Measurements from ENCODE around the gene TNS1.

Gene TNS1

DNA sequence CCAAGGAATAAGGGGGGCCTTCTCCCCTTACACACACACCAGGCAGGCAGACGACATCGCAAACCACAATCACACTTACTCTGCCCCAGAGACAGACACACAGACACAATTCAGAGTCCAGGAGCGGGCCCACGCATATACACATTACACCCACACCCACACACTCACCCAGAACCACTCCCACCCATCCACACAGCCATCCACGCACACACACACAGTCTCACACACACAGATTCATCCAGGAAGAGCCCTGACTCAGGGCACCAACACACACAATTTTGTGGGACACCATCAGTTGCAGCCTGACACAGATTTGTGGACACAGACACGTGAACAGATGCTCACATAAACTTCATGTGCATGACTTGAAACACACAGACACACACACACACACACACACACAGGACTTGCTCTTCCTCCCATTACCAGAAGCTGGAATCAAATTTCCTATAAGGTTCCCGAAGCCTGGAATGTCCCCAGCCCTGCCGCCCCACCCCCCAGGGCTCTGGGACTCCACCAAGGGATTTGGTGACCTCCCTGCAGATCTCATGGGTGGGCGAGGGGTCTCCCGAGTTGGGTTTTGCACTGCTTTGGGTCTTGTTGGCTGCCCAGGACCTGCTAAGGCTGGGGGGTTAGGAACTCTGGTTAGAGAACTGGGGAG is 23.5 kb downstream of the TNS1 start:
- no peak for DNase-seq

DNA sequence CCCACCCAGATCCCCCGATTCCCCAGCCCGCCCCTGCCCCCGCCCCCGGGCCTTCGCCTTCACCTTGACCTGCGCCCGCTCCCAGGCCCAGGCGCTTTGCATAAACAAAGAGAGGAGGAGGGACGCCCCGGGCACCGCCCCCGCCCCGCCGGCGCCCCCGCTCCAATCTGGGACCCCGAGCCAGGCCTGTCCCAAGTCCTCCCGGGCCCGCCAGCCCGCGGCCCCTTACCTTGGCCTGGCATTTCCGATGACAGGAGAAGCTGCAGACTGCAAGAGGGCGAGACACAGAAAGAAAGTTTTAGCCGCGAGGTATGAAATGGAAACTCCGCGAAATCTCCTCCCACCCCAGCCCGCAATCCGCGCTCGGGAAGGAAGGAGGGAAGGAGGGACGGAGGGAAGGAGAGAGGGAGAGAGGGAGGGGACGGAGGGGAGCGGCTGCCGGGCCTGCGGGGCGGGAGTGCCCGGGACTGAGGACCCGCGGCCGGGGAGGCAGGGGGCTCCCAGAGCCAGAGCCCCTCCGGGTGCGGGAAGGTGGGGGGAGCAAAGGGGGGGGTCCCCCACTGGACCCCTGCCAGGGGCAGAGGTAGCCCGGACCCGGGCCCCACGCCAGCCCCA is 24.2 kb downstream of the TNS1 start:
- no peak for DNase-seq

DNA sequence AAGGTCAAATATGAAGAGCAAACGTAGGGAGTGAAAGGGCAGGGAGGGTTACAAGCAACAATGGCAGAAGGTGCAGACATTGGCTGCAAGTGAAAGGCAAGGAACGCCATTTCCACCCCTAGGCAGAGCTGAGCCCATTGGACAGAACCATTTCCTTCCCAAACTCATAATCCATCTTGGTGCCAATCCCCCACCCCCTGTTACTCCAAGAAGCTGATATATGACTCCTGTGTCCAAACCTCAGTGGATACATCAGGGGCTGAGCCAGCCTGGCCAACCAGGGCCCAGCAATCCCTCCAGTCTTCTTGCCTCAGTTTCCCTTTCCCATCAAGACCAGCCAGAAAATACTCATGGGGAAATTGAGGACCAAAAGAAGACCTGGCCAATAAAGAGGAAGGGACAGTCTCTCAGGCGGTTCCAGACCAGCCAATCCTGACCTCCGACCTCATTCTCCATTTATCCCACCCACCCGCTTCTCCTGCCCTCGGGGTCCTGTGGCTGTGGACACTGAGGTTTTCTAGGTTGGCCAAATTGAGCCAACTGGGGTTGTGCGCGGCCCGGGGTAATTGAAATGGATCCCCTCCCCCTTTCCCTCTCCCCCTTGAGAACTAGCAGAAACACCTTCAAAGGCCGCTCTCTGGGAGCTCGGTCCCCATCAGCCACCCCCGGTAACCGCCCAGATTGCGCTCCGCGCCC is 24.8 kb downstream of the TNS1 start:
- DNase-seq = no peak

DNA sequence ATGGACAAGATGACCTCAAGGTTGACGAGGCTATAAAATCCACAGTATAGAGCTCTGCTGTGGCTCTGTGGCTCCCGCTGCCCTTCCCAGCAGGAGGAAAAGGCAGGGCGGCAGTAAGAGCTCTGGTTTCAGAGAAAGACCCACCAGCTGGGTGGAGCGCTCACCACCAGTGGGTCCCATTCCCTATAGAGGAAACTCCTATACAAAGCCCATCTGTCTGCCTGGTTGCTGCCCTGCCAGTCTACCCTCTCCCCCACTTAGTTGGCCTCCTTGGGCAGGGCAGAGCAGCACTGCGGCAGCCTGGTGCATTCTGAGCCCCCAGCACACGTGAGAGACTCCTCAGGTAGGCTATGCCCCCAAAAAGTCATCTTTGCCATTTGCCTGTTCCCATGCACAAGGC is 26.5 kb downstream of the TNS1 start:
- no peak for DNase-seq

DNA sequence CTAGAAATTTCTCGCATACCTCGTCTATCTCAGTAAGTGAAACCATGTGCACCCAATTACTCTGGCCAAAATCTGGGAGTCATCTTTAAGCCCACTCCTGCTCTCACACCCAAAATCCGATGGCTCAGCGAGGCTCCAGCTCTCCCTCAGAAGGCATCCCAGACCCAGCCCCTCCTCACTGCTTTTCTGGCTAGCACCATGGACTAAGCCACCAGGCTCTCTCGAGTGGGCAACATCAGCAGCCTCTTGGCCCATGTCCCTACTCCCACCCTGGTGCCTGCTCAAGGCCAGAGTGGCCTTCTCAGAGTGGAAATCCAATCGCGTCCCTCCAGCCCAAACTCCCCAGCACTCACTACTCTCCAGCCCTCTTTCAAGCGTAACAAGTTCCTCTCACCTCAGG is 27.2 kb downstream of the TNS1 start:
- DNase-seq = no peak

DNA sequence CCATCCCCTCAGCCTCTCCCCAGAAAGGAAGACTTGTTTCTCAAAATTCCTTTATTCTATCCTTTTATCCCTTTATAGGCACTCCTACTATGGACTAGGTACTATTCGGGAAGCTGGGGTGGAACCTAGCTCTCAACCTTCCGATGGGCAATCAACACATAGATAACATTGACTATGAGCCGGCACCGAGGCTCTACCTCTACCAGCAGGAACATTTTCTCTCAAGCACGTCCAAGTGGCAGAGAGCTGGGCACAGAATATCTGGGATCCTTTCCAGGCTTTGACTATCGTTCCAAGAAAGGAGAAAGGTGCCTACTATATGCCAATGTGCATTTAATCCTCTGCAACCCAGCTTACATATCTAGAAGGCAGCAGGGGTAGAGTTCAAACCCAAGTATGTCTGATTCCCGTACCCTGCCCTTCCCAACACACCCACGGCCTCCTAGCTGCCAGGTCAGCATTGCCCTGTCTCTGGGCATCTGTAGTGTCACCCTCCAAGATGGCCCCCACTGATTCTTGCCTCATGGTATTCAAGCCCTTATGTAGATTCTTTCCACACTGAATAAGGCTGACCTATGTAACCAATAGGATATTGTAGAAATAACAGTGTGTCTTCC is 28.3 kb downstream of the TNS1 start:
- no peak for DNase-seq

DNA sequence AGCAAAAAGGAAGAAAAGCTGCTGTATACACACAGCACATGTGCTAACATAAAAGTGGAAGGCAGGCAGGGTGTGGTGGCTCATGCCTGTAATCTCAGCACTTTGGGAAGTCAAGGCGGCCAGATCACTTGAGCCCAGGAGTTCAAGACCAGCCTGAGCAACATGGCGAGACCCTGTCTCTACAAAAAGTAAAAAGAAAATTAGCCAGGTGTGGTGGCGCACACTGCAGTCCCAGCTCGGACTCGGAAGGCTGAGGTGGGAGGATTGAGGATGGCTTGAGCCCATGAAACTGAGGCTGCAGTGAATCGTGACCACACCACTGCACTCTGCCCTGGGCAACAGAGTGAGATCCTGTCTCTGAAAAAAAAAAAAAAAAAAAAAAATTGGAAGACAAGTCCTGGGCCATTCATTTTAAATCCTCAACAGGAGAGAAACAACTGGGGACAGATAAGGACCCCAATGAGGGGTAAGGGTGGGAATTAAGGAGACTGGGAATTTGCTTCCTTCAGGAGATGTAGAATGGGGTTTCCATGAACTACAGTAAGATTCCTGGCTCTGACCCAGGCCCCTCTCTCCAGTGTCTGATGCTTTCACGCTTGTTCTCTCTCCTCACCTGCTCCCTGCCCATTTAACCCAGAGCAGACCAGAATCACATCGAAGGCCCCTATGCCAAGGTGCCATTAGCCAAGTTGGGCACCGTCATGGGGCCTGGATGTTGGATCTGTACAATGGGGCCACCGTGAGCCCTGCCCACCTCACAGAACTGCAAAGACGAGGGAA is 29.6 kb downstream of the TNS1 start:
- no peak for DNase-seq

DNA sequence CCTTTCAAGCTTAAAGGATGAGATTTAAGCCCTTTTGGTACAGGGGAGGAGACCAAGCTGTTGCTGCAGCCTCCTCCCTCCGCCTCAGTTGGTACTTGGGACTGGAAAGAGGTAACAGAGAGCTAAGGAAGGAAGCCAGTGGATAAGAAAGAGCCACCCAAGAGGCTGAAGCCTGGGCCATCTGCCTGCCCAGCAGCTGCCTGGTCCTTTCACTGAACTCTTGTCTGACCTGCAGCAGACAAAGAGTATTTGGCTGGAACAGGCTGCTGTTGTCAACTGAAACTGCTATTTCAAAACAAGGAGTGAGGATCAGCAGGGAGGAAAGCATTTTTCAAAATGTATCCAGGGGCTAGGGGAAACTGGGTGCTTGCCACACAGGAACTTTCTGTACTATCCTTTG is 30.3 kb downstream of the TNS1 start:
- no peak for DNase-seq

DNA sequence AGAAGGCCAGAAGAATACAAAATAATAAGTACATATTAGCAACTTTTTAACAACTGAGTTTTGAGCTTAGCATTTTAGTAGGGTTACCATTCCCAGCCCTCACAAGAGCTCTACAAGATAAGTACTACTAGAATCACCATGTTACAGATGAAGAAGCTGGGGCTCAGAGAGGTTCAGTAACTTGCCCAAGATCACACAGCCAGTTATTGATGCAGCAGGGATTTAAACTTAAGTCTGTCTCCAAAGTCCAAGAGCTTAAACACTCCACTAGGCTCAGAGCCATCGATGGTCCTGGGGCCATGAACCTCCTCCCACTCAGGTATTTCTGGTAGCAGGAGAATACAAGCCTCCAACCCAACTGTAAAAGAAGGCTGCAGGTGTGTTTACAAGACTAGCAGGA is 30.8 kb downstream of the TNS1 start:
- no peak for DNase-seq

DNA sequence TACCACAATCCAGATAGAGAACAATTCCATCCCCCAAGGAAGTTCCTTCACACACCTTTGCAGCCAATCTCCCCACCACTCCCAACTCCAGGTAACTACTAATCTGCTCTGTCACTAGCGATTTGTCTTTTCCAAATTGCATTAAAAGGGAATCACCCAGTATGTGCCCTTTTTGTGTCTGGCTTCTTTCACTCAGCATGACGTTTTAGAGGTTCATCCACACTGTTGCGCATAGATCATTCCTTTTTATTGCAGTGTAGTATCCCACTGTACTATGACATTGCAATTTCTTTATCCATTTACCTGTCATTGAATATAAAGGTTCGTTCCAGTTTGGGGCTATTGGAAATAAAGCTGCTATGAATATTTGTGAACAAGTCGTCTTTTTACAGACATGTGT is 31.6 kb downstream of the TNS1 start:
- DNase-seq = no peak

DNA sequence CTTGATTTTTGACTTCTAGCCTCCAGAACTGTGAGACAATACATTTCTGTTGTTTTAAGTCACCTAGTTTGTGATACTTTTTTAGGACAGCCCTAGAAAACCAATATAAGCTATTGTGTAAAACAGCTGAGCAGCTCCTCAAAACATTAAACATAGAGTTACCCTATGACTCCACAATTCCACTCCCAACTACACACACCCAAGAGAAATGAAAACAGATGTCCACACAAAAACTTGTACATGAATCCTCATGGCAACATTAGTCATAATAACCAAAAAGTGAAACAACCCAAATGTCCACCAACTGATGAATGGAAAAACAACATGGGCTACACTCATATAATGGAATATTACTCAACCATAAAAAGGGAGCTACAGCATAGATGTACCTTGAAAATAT is 32.6 kb downstream of the TNS1 start:
- no peak for DNase-seq

DNA sequence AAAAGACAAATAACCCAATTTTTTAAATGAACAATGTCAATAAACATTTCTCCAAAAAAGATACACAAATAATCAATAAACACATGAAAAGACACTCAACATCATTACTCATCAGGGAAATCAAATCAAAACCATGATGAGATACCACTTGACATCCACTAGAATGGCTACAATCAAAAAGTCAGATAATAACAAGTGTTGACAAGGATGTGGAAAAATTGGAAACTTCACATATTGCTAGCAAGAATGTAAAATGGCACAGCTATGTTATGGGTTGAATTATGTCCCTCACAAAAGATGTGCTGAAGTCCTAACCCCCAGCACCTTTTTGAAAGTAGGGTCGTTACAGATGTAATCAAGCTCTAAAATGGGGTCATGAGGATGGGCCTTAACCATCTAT is 33.2 kb downstream of the TNS1 start:
- DNase-seq = no peak

DNA sequence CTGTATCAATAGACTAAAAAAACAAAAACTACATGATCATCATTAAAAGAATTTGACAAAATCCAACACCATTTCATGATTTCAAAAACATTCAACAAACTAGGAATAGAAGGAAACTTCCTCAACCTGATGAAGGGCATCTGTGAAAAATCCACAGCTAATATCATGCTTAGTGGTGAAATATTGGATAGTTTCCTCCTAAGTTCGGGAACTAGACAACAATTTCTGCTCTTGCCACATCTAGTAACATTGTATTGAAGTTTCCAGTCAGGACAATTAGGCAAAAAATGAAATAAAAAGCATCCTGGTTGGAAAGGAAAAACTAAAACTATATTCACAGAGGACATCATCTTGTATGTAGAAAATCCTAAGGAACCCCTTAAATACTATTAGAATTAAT is 34.8 kb downstream of the TNS1 start:
- DNase-seq = no peak

DNA sequence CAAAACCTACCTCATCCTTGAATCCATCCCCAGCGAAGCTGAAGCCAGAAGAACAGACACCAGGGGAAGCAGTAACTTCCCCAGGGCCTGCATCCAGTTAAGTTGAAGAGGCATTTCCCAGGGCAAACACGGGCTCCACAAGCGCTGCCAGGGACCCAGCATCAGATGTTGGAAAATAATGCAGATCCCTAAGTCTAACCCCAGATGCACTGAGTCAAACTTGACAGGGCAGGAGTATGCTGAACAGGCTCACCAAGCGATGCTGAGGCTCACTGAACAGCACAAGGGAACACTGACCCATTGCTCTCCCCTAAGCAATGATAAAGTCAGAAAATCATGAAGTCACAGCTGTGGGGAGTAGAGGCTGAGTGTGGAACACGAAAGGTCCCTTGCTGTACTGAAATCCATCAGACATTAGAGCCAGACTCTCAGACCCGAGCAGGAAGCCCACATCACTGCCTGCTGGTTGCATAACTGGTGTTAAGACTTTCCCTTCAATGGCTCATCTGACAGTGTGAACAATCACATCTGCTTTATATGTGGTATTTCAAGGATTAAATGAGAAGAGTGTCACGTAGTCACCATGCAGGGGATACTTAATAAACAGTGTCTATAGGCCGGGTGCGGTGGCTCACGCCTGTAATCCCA is 36.2 kb downstream of the TNS1 start:
- no peak for DNase-seq

DNA sequence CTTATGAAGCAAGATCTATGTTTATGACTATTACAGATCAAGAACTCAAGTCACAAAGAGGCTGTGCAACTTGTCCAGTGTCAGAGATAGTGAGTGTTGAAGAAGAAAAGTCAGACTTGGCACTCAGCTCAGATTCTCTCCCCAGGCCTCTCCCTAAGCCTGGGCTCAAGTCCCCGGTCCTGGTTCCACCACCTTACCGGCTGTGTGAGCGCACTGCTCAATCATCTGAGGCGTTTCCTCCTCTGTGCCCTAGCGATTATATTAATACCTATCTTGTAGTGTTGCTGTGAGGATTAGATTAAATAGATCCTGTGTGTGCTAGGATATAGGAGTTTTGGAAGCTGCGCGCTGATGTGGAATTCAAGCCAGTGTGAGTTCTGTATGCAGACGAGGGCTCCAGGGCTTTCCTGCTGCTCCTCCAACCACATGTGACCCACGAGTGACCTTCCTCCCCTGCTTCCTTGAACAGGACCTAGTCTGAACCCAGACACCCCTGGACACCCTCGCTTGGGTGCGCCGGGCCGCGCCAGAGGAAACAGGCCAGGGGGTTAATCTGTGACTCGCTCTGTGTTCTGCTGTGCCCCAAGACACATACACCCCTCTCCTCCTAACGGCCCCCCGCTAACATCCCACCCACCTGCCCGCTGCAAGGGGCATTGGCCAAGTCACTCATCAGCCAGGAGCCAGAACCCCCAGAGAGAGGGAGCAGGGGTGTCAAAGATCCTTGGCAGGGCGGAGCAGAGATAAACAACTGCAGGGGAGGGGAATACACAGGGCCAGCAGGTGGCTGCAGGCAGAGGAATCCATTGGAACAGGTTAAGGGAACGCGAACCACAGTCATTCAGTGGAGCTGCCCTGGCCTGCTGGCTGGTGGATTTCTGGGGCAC is 38.3 kb downstream of the TNS1 start:
- DNase-seq = no peak

DNA sequence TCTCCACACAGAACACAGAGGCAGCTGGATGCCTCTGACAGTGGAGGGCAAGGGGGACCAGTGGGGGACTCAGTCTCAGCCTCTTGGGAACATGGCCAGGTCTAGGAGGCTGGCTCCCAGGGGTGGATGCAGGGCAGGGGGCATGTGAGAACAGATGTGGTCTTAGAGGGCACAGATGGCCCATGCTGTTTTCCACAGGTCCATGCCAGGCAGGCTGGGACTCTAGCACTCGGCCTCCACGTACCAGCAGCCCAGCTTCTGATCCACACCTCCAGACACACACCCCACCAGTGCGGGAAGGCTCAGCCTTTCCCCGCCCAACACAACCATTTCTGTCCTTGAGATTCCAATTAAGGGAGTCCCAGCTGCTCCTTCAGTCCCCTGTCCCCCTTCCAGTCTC is 42.4 kb downstream of the TNS1 start:
- DNase-seq = no peak

DNA sequence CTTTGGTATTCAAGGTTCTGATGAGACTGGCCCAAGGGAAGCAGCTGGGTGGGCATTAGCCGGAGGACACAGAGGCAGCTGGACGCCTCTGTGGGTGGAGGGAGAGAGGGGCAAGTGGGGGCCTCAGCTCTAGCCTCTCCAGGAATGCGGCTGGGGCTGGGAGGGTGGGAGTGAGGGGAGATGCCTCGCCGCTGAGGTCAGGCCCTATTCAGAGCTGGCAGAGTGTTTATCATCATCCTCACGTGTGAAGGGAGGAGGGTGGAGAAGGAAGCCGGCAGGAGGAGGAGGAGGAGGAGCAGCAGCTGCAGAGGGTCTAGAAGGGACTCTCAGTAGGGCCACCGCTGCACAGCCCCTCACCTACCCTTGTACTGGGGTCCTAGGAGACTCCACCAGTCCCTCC is 43.1 kb downstream of the TNS1 start:
- no peak for DNase-seq

DNA sequence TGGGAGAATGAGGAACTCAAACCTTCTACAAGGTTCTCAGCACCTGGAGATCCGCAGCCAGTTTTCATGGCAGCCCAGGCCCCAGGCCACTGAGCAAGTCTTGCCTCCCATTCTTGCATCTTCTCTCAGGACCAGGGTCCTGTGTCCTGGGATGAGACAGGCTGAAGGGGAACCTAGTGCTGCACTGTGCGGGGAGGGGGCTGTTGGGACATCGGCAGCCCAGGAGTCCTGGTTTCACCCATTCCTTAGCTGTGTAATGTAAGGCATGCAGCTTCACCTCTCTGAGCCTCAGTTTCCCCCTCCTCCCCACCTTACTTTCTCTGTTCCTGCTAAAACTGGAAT is 43.9 kb downstream of the TNS1 start:
- DNase-seq = no peak

DNA sequence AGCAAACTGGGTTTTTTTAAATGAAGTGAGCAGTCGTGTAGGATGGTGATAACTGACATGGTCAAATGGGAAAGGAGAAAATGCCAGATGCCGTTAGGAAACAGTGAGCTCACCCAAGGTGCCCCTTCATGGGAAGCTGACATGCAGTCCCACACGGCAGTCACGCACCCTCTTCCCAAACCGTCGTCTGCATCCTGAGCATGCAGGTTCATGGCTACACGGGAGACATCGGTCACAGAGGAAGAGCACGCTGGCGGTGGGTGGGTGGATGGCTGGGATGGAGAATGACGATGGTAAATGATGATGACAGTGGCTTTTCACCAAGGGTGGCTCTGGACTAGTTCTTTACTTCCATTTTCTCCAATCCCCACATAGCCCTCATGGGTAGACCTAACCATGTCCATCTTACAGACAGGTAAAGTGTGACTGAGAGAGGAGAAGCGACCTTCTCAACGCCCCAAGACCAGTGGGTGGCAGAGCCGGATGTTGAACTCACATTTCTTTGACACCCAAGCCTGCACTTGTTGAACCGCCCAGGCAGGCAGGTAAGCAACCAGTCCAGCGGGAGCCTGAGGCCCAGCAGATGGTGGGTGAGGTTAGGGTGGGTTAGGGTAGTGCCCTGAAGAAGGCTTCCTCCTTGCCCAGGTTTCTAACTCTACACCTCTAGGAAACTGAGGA is 44.5 kb downstream of the TNS1 start:
- no peak for DNase-seq

DNA sequence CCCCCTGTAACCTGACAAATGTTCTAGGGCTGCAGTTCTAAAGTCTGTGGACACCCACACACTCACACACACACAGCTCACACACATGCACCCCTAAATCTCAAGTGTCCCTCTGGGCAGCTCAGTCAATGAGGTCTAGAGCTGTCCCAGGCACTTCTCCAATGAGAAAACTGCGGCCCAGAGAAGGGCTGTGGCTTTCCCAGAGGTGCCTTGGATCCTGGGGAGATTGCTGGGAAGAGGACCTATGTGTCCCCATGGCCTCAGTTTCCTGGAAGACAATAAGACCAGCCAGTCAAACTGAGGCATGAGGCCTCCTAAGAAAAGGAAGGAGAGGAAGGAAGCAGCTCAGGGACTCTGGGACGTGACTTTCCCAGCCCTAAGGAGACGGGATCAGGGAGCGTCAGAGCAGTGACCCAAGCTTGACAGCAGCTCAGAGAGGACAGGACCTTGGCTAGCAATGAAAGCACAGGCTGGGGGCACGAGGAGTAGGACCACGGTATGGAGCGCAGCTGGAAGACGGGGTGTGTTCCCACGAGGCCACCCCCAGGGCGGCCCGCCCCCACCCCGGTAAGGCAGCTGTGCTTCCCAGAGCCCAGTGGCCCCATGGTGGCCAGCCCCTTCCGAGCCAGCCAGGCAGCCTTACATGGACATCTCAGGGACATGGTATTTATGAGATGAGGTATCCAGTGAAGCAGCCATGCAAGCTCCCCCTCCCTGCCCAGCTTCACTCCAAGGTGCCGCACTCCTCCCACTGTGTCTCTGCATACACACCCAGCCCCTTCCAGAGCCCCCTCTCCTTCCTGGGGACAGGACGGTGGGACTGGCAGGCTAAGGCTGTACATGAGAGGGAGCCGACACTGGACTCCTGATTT is 46.0 kb downstream of the TNS1 start:
- DNase-seq = no peak

Data from T-helper 1 cell (primary cell).